ENCODE measurements around the gene RCBTB1.
"Not testable (repeated sequence)": the region's sequence is repeated elsewhere in the genome, so short reads cannot be mapped to it uniquely, and the experiment has no call there.

RCBTB1 gene

DNA sequence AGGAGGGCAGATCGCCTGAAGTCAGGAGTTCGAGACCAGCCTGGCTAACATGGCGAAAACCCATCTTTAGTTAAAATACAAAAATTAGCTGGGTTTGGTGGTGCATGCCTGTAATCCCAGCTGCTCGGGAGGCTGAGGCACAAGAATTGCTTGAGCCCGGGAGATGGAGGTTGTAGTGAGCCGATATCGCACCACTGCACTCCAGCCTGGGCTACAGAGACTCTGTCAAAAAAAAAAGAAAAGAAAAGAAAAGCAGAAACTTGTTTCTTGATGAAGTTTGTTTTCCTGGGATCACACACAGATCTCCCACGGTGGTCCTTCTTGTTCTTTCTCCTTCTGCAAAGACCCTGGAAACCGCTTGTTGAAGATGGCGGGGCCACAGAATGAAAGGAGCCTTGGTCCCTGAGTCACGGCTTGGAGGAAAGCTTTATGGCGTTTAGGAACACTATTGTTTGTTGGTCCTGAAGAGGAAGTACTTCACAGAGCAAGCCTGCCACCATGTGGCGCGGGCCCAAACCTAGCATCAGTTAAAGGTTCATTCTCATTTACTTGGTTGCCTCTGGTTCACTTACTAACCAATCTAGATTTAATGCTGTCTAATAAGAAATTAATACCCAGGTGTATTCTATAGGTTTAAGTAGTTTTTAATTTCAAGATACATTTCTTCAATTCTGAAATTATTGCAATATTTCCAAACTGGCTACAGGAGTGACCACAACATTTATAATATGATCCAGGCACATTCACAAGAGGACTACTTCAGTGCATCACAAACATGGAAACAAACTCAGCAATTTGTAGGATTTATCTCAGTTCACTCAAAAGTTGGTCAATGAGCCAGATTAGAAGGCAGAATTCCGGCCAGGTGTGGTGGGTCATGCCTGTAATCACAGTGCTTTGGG, 21.6 kb upstream of the RCBTB1 start:
- in situ Hi-C loops (cut with MboI; ENCODE audit: low sequenced_read_pairs) = loop anchor here (5.0 kb wide), 1 partner anchor 305 kb away; no protein-coding TSS in a partner anchor

DNA sequence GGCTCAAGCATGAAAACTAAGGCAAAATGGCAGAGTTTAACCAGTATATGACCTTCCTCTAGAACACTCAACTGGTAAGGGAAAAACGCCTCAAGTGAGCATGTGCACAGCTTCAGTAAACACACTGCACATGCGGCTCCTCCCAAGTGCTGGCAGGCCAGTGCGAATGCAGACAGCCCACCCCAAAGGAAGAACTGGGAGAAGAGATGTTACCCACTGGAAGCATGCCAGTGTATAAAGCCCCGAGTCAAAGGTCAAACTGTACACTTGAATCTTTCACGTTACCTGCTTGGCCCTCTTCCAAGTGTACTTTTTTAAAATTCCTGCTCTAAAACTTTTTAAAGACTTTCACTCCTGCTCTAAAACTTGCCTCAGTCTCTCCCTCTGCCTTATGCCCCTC, 19.2 kb upstream of the RCBTB1 start:
- in situ Hi-C loops (cut with MboI; ENCODE audit: low sequenced_read_pairs) = no loop called here

DNA sequence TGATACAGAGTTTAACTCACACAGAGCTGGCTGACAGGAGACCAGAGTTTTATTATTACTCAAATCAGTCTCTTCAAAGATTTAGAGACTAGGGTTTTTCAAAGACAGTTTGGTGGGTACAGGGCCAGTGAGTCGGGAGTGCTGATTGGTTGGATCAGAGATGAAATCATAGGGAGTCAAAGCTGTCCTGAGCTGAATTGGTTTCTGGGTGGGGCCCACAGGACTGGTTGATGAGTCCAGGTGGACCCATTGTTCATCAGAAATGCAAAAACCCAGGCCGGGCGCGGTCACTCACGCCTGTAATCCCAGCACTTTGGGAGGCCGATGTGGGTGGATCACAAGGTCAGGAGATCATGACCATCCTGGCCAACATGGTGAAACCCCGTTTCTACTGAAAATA, 17.3 kb upstream of the RCBTB1 start:
- in situ Hi-C loops (cut with MboI; ENCODE audit: low sequenced_read_pairs) = not testable (repeated sequence)

DNA sequence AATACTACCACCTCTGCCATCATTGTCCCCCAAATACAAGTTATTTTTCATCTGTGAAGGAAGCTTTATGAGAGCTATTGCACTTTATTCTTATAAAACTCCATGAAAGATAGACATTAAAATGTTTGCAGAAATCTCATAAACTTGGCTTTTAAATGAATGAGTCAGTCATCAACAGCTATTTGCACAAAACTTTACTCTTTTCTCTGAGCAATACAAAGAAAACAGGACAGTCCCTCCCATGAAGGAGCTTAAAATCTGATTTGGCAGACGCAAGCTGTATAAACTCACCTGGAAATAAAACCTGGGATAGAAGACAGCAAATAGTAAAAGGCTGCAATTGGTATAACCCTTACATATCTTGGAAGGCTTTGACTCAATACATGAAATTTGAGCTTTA, 16.6 kb upstream of the RCBTB1 start:
- in situ Hi-C loops (cut with MboI; ENCODE audit: low sequenced_read_pairs) = no loop called here

DNA sequence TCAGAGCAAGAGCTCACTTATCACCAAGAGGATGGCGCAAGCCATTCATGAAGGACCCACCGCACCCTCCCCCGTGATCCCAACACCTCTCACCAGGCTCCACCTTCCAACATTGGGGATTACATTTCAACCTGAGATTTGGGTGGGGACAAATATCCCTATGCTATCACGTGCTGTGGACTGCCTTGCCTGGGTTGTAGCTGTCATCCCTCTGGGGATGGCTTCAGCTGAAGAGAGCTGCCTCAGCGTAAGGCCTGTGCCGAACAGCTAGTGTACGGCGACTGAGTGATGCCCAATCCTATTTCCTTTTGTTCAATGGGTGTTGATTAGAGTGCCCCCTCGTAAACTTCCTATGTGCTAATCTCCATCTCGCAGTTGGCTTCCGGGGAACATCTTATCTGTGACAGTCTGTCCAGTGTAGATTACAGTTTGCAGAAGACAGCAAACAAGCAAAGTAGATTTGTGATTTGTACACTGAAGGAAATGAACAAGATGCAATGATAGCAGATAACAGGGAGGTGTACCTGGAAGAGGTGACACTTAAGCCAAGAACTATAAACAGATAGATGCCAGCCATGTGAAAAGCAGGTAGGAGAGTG, 11.8 kb upstream of the RCBTB1 start:
- in situ Hi-C loops (cut with MboI; ENCODE audit: low sequenced_read_pairs) = no loop called here

- in situ Hi-C loops (cut with MboI; ENCODE audit: low sequenced_read_pairs) = no loop called here
Measured at GRCh38 chr13:49596221-49596620, 10.9 kb upstream of the RCBTB1 start.

DNA sequence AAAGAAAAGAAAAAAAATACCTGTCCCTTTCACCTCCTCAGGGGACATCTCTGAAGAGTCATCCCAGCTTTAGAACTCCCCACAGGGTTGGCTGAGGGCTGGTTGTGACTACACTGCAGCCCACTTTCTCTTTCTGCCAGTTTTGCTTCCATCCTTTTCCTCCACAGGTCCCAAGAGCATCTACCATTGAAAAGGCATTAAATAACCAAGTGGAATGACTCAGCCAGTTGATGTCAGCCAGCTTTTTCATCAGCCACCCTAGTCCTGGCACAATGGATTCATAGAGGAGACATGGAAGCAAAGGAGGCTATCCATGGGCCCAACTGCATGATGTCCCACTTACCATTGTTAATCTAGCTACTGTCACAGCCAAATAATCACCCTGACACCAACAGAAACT, 9.2 kb upstream of the RCBTB1 start:
- in situ Hi-C loops (cut with MboI; ENCODE audit: low sequenced_read_pairs) = no loop called here

DNA sequence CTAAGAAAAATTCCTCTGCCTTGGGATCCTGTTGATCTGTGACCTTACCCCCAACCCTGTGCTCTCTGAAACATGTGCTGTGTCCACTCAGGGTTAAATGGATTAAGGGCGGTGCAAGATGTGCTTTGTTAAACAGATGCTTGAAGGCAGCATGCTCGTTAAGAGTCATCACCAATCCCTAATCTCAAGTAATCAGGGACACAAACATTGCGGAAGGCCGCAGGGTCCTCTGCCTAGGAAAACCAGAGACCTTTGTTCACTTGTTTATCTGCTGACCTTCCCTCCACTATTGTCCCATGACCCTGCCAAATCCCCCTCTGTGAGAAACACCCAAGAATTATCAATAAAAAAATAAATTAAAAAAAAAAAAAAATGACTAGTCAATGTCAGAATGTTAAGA, 8.5 kb upstream of the RCBTB1 start:
- in situ Hi-C loops (cut with MboI; ENCODE audit: low sequenced_read_pairs) = not testable (repeated sequence)

- in situ Hi-C loops (cut with MboI; ENCODE audit: low sequenced_read_pairs) = not testable (repeated sequence)
Measured at GRCh38 chr13:49590714-49591113, 5.4 kb upstream of the RCBTB1 start.

GRCh38 chr13:49587311-49587847, 2.0 kb upstream of the RCBTB1 start:
- in situ Hi-C loops (cut with MboI; ENCODE audit: low sequenced_read_pairs) = no loop called here

DNA sequence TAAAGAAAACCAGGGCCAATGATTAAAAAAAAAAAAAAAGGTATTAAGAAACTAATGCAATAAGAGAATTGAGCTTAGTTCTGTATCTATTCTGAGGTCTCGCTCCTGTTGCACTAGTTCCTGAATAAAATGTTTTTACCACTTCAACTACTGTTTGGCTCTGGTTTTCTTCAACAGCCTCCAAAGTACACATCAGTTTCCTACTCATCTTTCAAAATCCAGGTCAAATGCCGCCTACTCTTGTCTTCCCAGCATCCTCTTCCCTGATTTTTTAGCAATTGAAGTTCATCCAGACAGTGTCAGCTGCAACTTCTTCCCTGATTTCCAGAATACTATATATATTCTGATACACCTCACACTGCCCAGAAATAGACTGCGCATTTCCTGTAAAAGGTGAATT, 1.4 kb upstream of the RCBTB1 start:
- in situ Hi-C loops (cut with MboI; ENCODE audit: low sequenced_read_pairs) = no loop called here

- in situ Hi-C loops (cut with MboI; ENCODE audit: low sequenced_read_pairs) = no loop called here
Measured at GRCh38 chr13:49584771-49585182, 581 bp downstream of the RCBTB1 start.

DNA sequence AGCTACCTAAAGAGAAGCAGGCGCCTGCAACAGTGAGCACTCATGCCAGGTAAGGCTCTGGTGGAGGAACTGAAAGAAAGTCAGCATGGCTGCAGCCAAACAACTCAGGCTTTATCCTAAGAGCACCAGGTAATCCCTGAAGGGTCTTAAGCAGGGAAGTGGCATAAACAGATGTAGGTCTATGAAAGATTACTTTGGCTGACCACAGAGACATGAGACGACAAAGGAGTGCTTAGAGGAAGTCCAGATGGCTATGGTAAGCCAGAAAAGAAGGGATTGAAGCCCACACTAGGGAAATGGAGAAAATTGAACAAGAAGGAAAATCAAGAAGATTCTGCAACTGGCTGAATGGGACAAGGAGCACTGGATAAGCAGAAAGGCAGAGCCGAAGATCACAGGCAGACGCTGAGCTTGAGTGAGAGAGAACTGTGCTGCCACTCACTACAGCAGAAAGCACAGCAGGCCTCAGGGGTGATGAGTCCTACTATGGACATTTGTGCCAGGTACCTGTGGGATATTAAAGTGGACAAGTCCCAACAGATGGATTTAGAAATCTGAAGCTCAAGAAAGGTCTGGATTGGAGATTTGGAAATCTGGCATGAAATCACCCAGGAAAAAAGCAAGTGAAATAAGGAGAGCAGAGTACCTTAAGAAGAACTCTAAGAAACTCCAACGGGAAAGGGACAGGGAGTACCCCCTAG, 4.2 kb downstream of the RCBTB1 start:
- in situ Hi-C loops (cut with MboI; ENCODE audit: low sequenced_read_pairs) = no loop called here

GRCh38 chr13:49579501-49579900, 5.9 kb downstream of the RCBTB1 start:
- in situ Hi-C loops (cut with MboI; ENCODE audit: low sequenced_read_pairs) = no loop called here

- in situ Hi-C loops (cut with MboI; ENCODE audit: low sequenced_read_pairs) = no loop called here
Measured at GRCh38 chr13:49571299-49572240, 13.8 kb downstream of the RCBTB1 start.

DNA sequence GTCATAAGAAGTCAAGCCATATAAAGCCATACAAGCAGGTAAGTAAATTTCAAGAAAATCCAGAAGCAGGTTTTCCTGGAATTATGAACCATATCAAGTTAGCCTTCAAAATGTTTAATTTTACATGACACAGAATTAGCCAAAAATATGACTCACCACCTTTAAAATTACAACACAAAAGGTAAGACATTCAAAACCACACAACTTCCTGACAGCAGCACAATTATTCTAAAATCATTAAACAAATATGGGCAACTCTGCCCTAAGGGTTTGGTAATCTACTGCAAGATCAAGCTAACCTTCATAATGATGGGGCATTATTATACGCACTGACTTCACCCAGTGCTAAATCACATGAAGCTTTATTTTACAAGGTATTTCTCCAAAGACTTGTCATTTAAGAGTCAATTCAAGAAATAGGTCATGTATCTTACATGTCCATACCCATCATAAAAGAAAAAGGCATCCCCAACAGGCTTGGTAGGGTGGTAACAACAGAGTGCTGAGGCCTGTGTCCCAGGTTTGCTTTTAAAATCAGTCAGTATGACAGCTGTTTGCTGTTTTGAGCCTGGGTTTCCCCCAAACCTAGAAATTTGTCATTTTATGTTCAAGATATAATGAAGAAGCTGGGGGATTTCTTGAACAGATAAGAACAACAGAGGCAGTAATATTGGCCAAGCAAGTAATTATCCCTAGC, 15.2 kb downstream of the RCBTB1 start:
- in situ Hi-C loops (cut with MboI; ENCODE audit: low sequenced_read_pairs) = no loop called here

GRCh38 chr13:49567491-49567890, 17.9 kb downstream of the RCBTB1 start:
- in situ Hi-C loops (cut with MboI; ENCODE audit: low sequenced_read_pairs) = no loop called here

GRCh38 chr13:49566461-49566860, 18.9 kb downstream of the RCBTB1 start:
- in situ Hi-C loops (cut with MboI; ENCODE audit: low sequenced_read_pairs) = no loop called here

GRCh38 chr13:49565461-49565860, 19.9 kb downstream of the RCBTB1 start:
- in situ Hi-C loops (cut with MboI; ENCODE audit: low sequenced_read_pairs) = not testable (repeated sequence)

- in situ Hi-C loops (cut with MboI; ENCODE audit: low sequenced_read_pairs) = no loop called here
Measured at GRCh38 chr13:49563516-49563915, 21.8 kb downstream of the RCBTB1 start.

All from HL-60/S4 (cell line).